ENCODE results near the gene ST13. TPM values are rescaled to one million over a fixed set of nuclear protein-coding genes. Genes with fewer than 3 reads are reported as not detected.

ST13 gene
- total RNA-seq (2012; rRNA removed) (228 and 235 TPM in 2 replicates), polyA plus RNA-seq (2012; rRNA removed) (109 and 115 TPM in 2 replicates), Bru-seq, nascent RNA (percentile 84 among the genes with signal in this experiment), BruChase-seq, experiment 1, labeled RNA remaining after a 6-hour chase (percentile 93 among the genes with signal in this experiment), BruChase-seq, experiment 2, labeled RNA remaining after a 2-hour chase (percentile 89 among the genes with signal in this experiment)
- 26.1 and 45.7 TPM in 2 replicates for polyA plus RNA-seq (2012; cell fraction: cytosol; rRNA removed)
- polyA plus RNA-seq (2012; cell fraction: nucleus; rRNA removed; ENCODE audit: low replicate concordance) = 4.4 and 54.4 TPM in 2 replicates
- long read RNA-seq, transcript ST13-201 (12 exons, 3,595 nt) = major isoform, 212 of 249 reads
- long read RNA-seq, partial matches to known transcripts = 19 of 249 reads
- long read RNA-seq, other reads (novel, unspliced or antisense) = 18 of 249 reads

- intact Hi-C loops (cut with micrococcal nuclease) (no loop called here), dilution Hi-C loops (cut with HindIII; ENCODE audit: low sequenced_read_pairs, unreplicated experiment) (no loop called here), in situ Hi-C loops (cut with MboI; ENCODE audit: low sequenced_read_pairs) (no loop called here)
- H3K4me3 ChIP-seq (ENCODE audit: insufficient read depth, low read depth, low read length) = peak within 1 kb of the TSS; percentile 67
- WGBS, 2 experiments (ENCODE audit: extremely low coverage in 2 of 2, insufficient read length in 1 of 2) = 0% methylated on average over 30 of the region's 63 CpGs; no CpG with 5 or more reads in 1 of the 2 experiments
- H3K27me3 ChIP-seq (ENCODE audit: control insufficient read depth, insufficient read depth, low read length) = no peaks in the 10 kb centered on the region
- peaks cover 8 to 49% of the 10 kb centered on the region in 2 experiments for H3K79me1 ChIP-seq (ENCODE audit: low read depth in 1 of 2, low read length in 2 of 2)
- H2AFZ ChIP-seq (replicated peaks; ENCODE audit: low read length, poor library complexity) = peak within 1 kb of the TSS; percentile 94
- H4K20me1 ChIP-seq (ENCODE audit: insufficient read depth, low read length) = peaks cover 35% of the 10 kb centered on the region
- BruUV-seq (replicated peaks) = no TSS peak
- H3K4me1 ChIP-seq (ENCODE audit: control insufficient read depth, insufficient read depth, low read length) = peaks cover 9% of the 10 kb centered on the region
- H2BK120ac ChIP-seq (ENCODE audit: low read depth, low read length) = peak within 1 kb of the TSS; percentile 92
- H3K56ac ChIP-seq (ENCODE audit: extremely low read depth, insufficient read depth, low read length) = peak within 1 kb of the TSS; percentile 98
- H2AK5ac ChIP-seq (ENCODE audit: low read depth, low read length) = peak within 1 kb of the TSS; percentile 90
- ATAC-seq (ENCODE audit: low read depth) (peak; percentile 98), DNase-seq (peak; percentile 95)
- 0 out of 2 replicates have a peak, but pooled peaks cover 3% of the 10 kb centered on the region for H3K9me1 ChIP-seq (ENCODE audit: insufficient read depth, low read length)
- H4K5ac ChIP-seq (ENCODE audit: low read depth, low read length) = peak within 1 kb of the TSS; percentile 96
- peaks cover 1% of the 10 kb centered on the region; the same call in 1 of the 2 replicates for H3K36me3 ChIP-seq (ENCODE audit: control insufficient read depth, insufficient read depth, low read length)
- H2BK15ac ChIP-seq (ENCODE audit: low read depth, low read length) = peak within 1 kb of the TSS; percentile 100; the same call in 2 of the 3 replicates
- peak within 1 kb of the TSS; percentile 96 for H3K27ac ChIP-seq (ENCODE audit: insufficient read depth, low read length)
- peak within 1 kb of the TSS; percentile 98 for H3K23ac ChIP-seq (ENCODE audit: low read depth, low read length)
- peak within 1 kb of the TSS; percentile 95 for H3K9ac ChIP-seq (ENCODE audit: low read depth, low read length)
- H2BK5ac ChIP-seq (ENCODE audit: low read depth, low read length, poor library complexity, severe bottlenecking) = peak within 1 kb of the TSS; percentile 95
- H2BK20ac ChIP-seq (ENCODE audit: low read depth, low read length) = peak within 1 kb of the TSS; percentile 68; the same call in 1 of the 2 replicates
- H2AK9ac ChIP-seq (replicated peaks; ENCODE audit: low read depth, low read length, poor library complexity) = peak within 1 kb of the TSS; percentile 99
- H3K14ac ChIP-seq (replicated peaks; ENCODE audit: low read depth, low read length) = peak within 1 kb of the TSS; percentile 94
- H3K4ac ChIP-seq (ENCODE audit: low read depth, low read length) = peak within 1 kb of the TSS; percentile 96
- peak within 1 kb of the TSS; percentile 95 for H3K18ac ChIP-seq (ENCODE audit: low read depth, low read length)
- ChIA-PET POLR2A (ENCODE audit: unreplicated experiment) (interaction anchor here (0.6 kb wide), 2 partner anchors 47 to 145 kb away, joined by 5 to 10 read pairs; no protein-coding TSS in a partner anchor), CTCF (no interaction called here)
- H4K91ac ChIP-seq (ENCODE audit: insufficient read depth, low read depth, low read length) = peak within 1 kb of the TSS; percentile 96
- H3K9me3 ChIP-seq (ENCODE audit: control insufficient read depth, insufficient read depth, low read length) = no peaks in the 10 kb centered on the region
- H4K8ac ChIP-seq (ENCODE audit: low read depth in 2 of 2, low read length in 2 of 2) = peak within 1 kb of the TSS; percentile 93 to 100
- H3K4me2 ChIP-seq (ENCODE audit: low read depth, low read length) = peak within 1 kb of the TSS; percentile 88
- TF ChIP-seq NFE2L2 (IDR thresholded peaks at IDR 0.05; ENCODE audit: low read depth, low read length) = no peak
- TF ChIP-seq MXI1 (IDR thresholded peaks at IDR 0.05; ENCODE audit: borderline replicate concordance, low read depth, low read length) = peak; percentile 85
- no peak for TF ChIP-seq FOS (IDR thresholded peaks at IDR 0.05; ENCODE audit: low read depth, low read length)
- peak; percentile 69; the same call in 1 of the 2 replicates for TF ChIP-seq CHD1 (IDR thresholded peaks at IDR 0.05; ENCODE audit: low read depth, low read length)
- no peak for TF ChIP-seq RAD21 (IDR thresholded peaks at IDR 0.05; ENCODE audit: low read length)
- peak; percentile 77; the same call in 1 of the 2 replicates for TF ChIP-seq BHLHE40 (IDR thresholded peaks at IDR 0.05; ENCODE audit: low read depth, low read length)
- TF ChIP-seq, protein P1, sequence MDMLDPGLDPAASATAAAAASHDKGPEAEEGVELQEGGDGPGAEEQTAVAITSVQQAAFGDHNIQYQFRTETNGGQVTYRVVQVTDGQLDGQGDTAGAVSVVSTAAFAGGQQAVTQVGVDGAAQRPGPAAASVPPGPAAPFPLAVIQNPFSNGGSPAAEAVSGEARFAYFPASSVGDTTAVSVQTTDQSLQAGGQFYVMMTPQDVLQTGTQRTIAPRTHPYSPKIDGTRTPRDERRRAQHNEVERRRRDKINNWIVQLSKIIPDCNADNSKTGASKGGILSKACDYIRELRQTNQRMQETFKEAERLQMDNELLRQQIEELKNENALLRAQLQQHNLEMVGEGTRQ (IDR thresholded peaks at IDR 0.05; ENCODE audit: low read depth, low read length) = peak; percentile 86
- TF ChIP-seq POLR2A (IDR thresholded peaks at IDR 0.05; ENCODE audit: low read depth, low read length) = peak; percentile 73; the same call in 1 of the 2 replicates
- 0 out of 2 replicates have a peak, but pooled peaks have one; percentile 29 for TF ChIP-seq CTCF (conservative IDR thresholded peaks at IDR 0.05; ENCODE audit: low read depth, low read length)
- no peak for TF ChIP-seq RFX5 (IDR thresholded peaks at IDR 0.05; ENCODE audit: low read depth, low read length)
- no peak for TF ChIP-seq CEBPB (IDR thresholded peaks at IDR 0.05; ENCODE audit: low read depth, low read length)
- TF ChIP-seq SMC3 (IDR thresholded peaks at IDR 0.05; ENCODE audit: low read depth, low read length) = no peak
- TF ChIP-seq MAFK (IDR thresholded peaks at IDR 0.05; ENCODE audit: low read depth, low read length) = no peak
Measured at GRCh38 chr22:40856513-40857308, at the start of gene ST13, which contains the start of gene XPNPEP3. TSS of gene ST13 (minus strand) at chr22:40856639. CDS start at chr22:40856540, 99 bp downstream. TSS of gene XPNPEP3 (plus strand) at chr22:40857148. CDS start at chr22:40857182, 34 bp downstream.
